ENCODE results near the gene RPA1. TPM values are rescaled to one million over a fixed set of nuclear protein-coding genes. Genes with fewer than 3 reads are reported as not detected.

RPA1 gene
- total RNA-seq, 2 donors from 2014 or later, result 15.4 to 40.0 TPM

GRCh38 chr17:1930337-1930645 is 100.5 kb downstream of the RPA1 start:
- Histone ChIP-seq H3K4me1 (ENCODE audit: control insufficient read depth in 1 of 2, low read depth in 2 of 2) (peaks cover 0 to 7% of the 10 kb centered on the region in 2 donors), H3K27ac (no peak overlapping the region), H3K27me3 (replicated peaks; ENCODE audit: insufficient read depth) (no peaks in the 10 kb centered on the region), H3K9me3 (no peaks in the 10 kb centered on the region), H3K36me3 (no peaks in the 10 kb centered on the region), H3K4me3 (no peak overlapping the region)
- TF ChIP-seq CTCF (IDR thresholded peaks at IDR 0.05), result no peak
- no peak for ATAC-seq (ENCODE audit: insufficient number of reproducible peaks, low FRiP score, low read depth)
- DNase-seq (ENCODE audit: low spot score), result no peak

GRCh38 chr17:1931844-1932579 is 102.2 kb downstream of the RPA1 start:
- no peaks in the 10 kb centered on the region for H3K27me3 ChIP-seq (replicated peaks; ENCODE audit: insufficient read depth)
- H3K27ac ChIP-seq, result no peak overlapping the region
- H3K9me3 ChIP-seq, result no peaks in the 10 kb centered on the region
- H3K4me1 ChIP-seq (ENCODE audit: control insufficient read depth in 1 of 2, low read depth in 2 of 2), result peaks cover 0 to 7% of the 10 kb centered on the region in 2 donors
- no peaks in the 10 kb centered on the region for H3K36me3 ChIP-seq
- DNase-seq (ENCODE audit: low spot score) (no peak), ATAC-seq (ENCODE audit: insufficient number of reproducible peaks, low FRiP score, low read depth) (no peak)
- no peak for TF ChIP-seq CTCF (IDR thresholded peaks at IDR 0.05)
- peak overlapping the region; percentile 46 for H3K4me3 ChIP-seq

- no peak for DNase-seq (ENCODE audit: low spot score)
- no peak for TF ChIP-seq CTCF (IDR thresholded peaks at IDR 0.05)
- Histone ChIP-seq H3K9me3 (no peaks in the 10 kb centered on the region), H3K27ac (no peak overlapping the region), H3K36me3 (no peaks in the 10 kb centered on the region), H3K4me1 (ENCODE audit: control insufficient read depth in 1 of 2, low read depth in 2 of 2) (peaks cover 0 to 7% of the 10 kb centered on the region in 2 donors), H3K4me3 (no peak overlapping the region), H3K27me3 (replicated peaks; ENCODE audit: insufficient read depth) (no peaks in the 10 kb centered on the region)
- ATAC-seq (ENCODE audit: insufficient number of reproducible peaks, low FRiP score, low read depth), result no peak
Observed at GRCh38 chr17:1933875-1934715, 104.3 kb downstream of the RPA1 start.

- no peak for DNase-seq (ENCODE audit: low spot score)
- no peaks in the 10 kb centered on the region for H3K36me3 ChIP-seq
- peaks cover 0 to 7% of the 10 kb centered on the region in 2 donors for H3K4me1 ChIP-seq (ENCODE audit: control insufficient read depth in 1 of 2, low read depth in 2 of 2)
- no peak for TF ChIP-seq CTCF (IDR thresholded peaks at IDR 0.05)
- ATAC-seq (ENCODE audit: insufficient number of reproducible peaks, low FRiP score, low read depth), result no peak
- H3K4me3 ChIP-seq, result no peak overlapping the region
- H3K9me3 ChIP-seq, result no peaks in the 10 kb centered on the region
- no peak overlapping the region for H3K27ac ChIP-seq
- no peaks in the 10 kb centered on the region for H3K27me3 ChIP-seq (replicated peaks; ENCODE audit: insufficient read depth)
Observed at GRCh38 chr17:1934901-1935300, 105.1 kb downstream of the RPA1 start.

- no peaks in the 10 kb centered on the region for H3K36me3 ChIP-seq
- H3K27me3 ChIP-seq (replicated peaks; ENCODE audit: insufficient read depth), result no peaks in the 10 kb centered on the region
- no peak for TF ChIP-seq CTCF (IDR thresholded peaks at IDR 0.05)
- ATAC-seq (ENCODE audit: insufficient number of reproducible peaks, low FRiP score, low read depth) (no peak), DNase-seq (ENCODE audit: low spot score) (no peak)
- H3K9me3 ChIP-seq, result no peaks in the 10 kb centered on the region
- no peak overlapping the region for H3K4me3 ChIP-seq
- no peak overlapping the region for H3K27ac ChIP-seq
- peaks cover 0 to 7% of the 10 kb centered on the region in 2 donors for H3K4me1 ChIP-seq (ENCODE audit: control insufficient read depth in 1 of 2, low read depth in 2 of 2)
Observed at GRCh38 chr17:1936766-1937165, 107.0 kb downstream of the RPA1 start.
